GM18951 (cell line): ENCODE results near the gene SLC38A8.

Experiments used
- POLR2A ChIP-seq: IDR thresholded peaks from 4 replicates; pipeline ENCODE4 v1.6.1; 2011; ENCODE audit warnings: mild to moderate bottlenecking; ENCODE audit not compliant: insufficient read length, insufficient read depth; ENCODE audit errors: extremely low read depth
- in situ Hi-C: fragments of 300-500 bp; cut with MboI; formaldehyde crosslinking; loops from one replicate; pipeline ENCODE4 v1.12.0; 2022; ENCODE audit warnings: low sequenced_read_pairs, mixed read lengths, inconsistent platforms; ENCODE audit not compliant: unreplicated experiment

SLC38A8 gene

DNA sequence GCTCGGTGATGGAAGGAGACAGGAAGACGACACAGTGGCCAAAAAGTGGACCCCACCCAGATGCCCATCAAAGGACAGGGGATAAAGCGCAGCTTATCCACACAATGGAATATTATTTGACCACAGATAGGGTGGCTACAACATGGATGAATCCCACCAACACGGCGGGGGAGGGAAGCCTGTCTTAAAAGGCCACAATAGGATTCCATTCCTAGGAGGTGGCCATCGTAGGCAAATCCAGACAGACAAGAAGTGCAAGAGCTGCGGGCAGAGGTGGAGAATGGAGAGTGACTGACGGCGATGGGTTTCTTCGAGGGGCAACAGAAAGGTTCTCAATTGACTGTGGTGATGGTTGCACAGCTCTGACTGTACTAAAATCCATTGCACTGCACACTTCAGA is 16.0 kb downstream of the SLC38A8 start:
- in situ Hi-C loops = no loop called here
- no peak for TF ChIP-seq POLR2A

- in situ Hi-C loops = no loop called here
Observed at GRCh38 chr16:84024854-84025253, 17.7 kb downstream of the SLC38A8 start.

DNA sequence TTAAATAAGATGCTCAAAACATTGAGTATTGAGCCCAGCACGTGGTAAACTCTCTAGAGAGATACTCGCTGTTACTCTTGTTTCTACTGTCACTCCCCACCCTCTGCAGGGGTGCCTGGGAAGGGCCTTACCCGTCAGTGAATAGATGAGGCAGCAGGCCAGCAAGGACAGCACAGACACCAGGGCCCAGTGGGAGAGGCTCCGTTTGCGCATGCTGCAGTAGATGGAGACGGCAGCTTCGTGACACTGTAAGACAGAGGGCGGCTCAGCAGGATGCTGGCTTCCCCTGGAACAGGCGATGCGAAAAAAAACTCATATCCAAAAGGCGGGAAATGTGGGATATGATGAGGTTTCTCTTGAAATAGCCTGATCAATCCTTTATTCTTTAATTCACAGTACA is 20.0 kb downstream of the SLC38A8 start:
- in situ Hi-C loops = no loop called here
- TF ChIP-seq POLR2A = no peak

More at GRCh38 chr16:84024854-84025253, 17.7 kb downstream of the SLC38A8 start:
- no peak for TF ChIP-seq POLR2A

DNA sequence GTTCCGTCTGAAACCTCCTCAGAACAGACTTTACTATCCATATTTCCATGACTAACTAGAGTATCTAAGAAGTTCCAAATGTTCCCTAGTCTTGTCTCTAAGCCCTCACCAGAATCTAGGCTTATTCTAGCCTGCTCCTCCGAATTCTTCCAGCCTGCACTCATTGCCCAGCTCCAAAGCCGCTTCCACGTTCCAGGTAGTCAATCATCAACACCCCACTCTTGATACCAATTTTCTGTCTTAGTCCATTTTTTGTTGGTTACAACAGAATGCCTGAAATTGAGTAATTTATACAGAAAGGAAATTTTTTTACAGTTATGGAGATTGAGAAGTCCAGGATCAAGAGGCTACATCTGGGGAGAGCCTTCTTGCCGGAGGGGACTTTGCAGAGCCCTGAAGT is 21.1 kb downstream of the SLC38A8 start:
- in situ Hi-C loops = no loop called here

GRCh38 chr16:84020353-84020752 is 22.2 kb downstream of the SLC38A8 start:
- TF ChIP-seq POLR2A = no peak
- in situ Hi-C loops = no loop called here

More for the DNA sequence above, 21.1 kb downstream of the SLC38A8 start:
- no peak for TF ChIP-seq POLR2A

GRCh38 chr16:84018710-84019109 is 23.9 kb downstream of the SLC38A8 start:
- in situ Hi-C loops = no loop called here
- TF ChIP-seq POLR2A = no peak

DNA sequence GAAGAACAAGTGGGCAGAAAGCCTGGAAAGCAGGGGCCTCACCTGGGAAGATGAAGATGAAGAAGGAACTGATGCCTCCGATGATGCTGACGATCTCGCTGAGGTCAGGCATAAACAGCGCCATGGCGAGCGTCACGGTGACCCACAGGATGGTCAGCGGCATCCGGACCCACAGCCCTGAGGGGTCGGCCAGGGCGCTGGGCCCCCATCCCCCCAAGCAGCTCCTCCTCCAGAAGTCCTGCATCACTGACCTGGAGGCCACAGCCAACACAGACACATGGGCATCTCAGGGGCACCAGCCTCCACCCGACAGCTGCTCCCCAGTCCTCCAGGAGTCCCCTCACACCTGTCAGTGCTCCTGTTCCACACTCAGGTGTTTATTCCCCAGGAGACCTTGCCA is 26.1 kb downstream of the SLC38A8 start:
- in situ Hi-C loops = no loop called here
- no peak for TF ChIP-seq POLR2A

- in situ Hi-C loops = no loop called here
- TF ChIP-seq POLR2A = no peak
Observed at GRCh38 chr16:84015399-84015798, 27.2 kb downstream of the SLC38A8 start.

GRCh38 chr16:84014570-84015327 is 27.8 kb downstream of the SLC38A8 start:
- no peak for TF ChIP-seq POLR2A
- in situ Hi-C loops = no loop called here

- no peak for TF ChIP-seq POLR2A
- in situ Hi-C loops = no loop called here
Observed at GRCh38 chr16:84013787-84014569, 28.6 kb downstream of the SLC38A8 start.

- in situ Hi-C loops = no loop called here
- TF ChIP-seq POLR2A = no peak
Observed at GRCh38 chr16:84009282-84009681, 33.3 kb downstream of the SLC38A8 start.

GRCh38 chr16:84007965-84008364 is 34.6 kb downstream of the SLC38A8 start:
- in situ Hi-C loops = no loop called here
- TF ChIP-seq POLR2A = no peak

- TF ChIP-seq POLR2A = no peak
- in situ Hi-C loops = no loop called here
Observed at GRCh38 chr16:84007520-84007919, 35.1 kb downstream of the SLC38A8 start.

DNA sequence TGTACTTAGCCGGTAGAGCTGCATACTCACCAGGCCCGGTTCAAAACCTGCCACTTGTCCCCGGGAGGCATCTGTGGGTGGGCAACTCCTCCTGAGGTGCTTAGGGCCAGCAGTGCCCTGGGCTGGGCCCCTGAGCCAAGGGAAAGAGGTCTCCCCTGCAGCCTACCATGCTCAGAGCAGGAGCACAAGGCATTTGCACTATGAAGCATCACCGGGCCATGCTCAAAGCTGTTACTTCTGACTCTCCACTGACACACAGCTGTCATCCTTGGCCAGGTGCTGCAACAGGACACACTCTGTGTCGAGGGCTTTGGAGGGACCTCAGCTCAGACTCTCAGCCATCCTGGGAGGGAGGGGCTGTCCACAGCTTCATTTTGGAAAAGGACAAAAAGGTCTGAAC is 37.2 kb downstream of the SLC38A8 start:
- TF ChIP-seq POLR2A = no peak
- in situ Hi-C loops = no loop called here
